GM12891 (cell line): Measurements from ENCODE around the gene IMPDH1.

Experiments
- POLR2A ChIP-seq: IDR thresholded peaks from 2 replicates; pipeline ENCODE4 v1.6.1; 2011; ENCODE audit warnings: low read depth, low read length, control low read depth
- POLR2AphosphoS5 ChIP-seq: IDR thresholded peaks from 2 replicates; pipeline ENCODE4 v1.6.1; 2011; ENCODE audit warnings: low read depth, low read length, control low read depth
- POU2F2 ChIP-seq: IDR thresholded peaks from 2 replicates; pipeline ENCODE4 v1.6.1; 2011; ENCODE audit warnings: low read depth, mild to moderate bottlenecking, control low read depth, low read length, moderate library complexity
- SPI1 ChIP-seq: IDR thresholded peaks from 2 replicates; pipeline ENCODE4 v1.6.1; 2011; ENCODE audit warnings: low read depth, low read length, control low read depth
- TAF1 ChIP-seq: IDR thresholded peaks from 2 replicates; pipeline ENCODE4 v1.6.1; 2011; ENCODE audit warnings: low read depth, low read length, control low read depth

- no peak for TF ChIP-seq POLR2A
- no peak for TF ChIP-seq POLR2AphosphoS5
- TF ChIP-seq TAF1, result no peak
- no peak for TF ChIP-seq SPI1
- TF ChIP-seq POU2F2, result no peak
Observed at GRCh38 chr7:128404886-128405470, 4.8 kb downstream of the IMPDH1 start.
